ENCODE results near the gene ZFAND6. TPM values are rescaled to one million over a fixed set of nuclear protein-coding genes. Genes with fewer than 3 reads are reported as not detected.

ZFAND6 gene
- total RNA-seq, 1 experiment from 2014 or later: 89.7 TPM

DNA sequence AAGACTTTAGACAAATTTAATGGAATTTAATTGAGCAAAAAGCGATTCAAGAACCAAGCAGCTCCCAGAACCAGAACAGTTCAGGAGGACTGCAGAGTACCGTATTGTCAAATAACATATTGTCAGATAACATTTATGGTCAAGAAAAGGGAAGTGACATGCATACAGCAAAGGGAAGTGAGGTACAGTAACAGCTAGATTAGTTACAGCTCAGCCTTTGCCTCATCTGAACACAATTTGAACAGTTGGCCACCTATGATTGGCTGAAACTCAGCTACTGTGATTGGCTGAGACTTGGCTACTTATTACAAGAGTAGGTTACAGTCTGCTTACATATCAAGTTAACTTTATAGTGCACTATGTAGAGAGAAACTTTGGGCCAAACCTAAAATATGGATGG is 21.9 kb downstream of the ZFAND6 start:
- Histone ChIP-seq H3K79me1 (ENCODE audit: insufficient read depth, low read depth, low read length, poor library complexity, severe bottlenecking) (peaks cover 4% of the 10 kb centered on the region), H4K91ac (ENCODE audit: insufficient read length, low read depth, low read length) (no peak overlapping the region), H3K27me3 (ENCODE audit: insufficient read depth, low read length) (no peaks in the 10 kb centered on the region), H2AK5ac (ENCODE audit: insufficient read length, low read length) (no peak overlapping the region), H2BK15ac (ENCODE audit: low read depth, low read length) (no peak overlapping the region), H3T11ph (ENCODE audit: low read length) (no peak overlapping the region), H2BK120ac (ENCODE audit: low read depth, low read length, poor library complexity, severe bottlenecking) (no peak overlapping the region), H3K56ac (ENCODE audit: insufficient read length, low read depth, low read length) (no peak overlapping the region), H3K4me2 (ENCODE audit: insufficient read depth, insufficient read length, low read length) (no peak overlapping the region), H2BK20ac (ENCODE audit: low read depth, low read length, poor library complexity, severe bottlenecking) (no peak overlapping the region), H4K8ac (replicated peaks; ENCODE audit: insufficient read length, low read depth, low read length) (no peak overlapping the region), H3K18ac (ENCODE audit: insufficient read length, low read depth, low read length) (no peak overlapping the region), H2AFZ (ENCODE audit: low read length) (no peak overlapping the region), H3K9ac (ENCODE audit: extremely low read depth, insufficient read length, low read length) (no peak overlapping the region), H2BK5ac (ENCODE audit: insufficient read length, low read length) (no peak overlapping the region), H3K23me2 (ENCODE audit: insufficient read length, low read depth, low read length, poor library complexity, severe bottlenecking) (no peaks in the 10 kb centered on the region), H3K14ac (ENCODE audit: insufficient read depth, low read length) (no peak overlapping the region), H2BK12ac (ENCODE audit: insufficient read length, low read depth, low read length) (no peak overlapping the region), H3K23ac (ENCODE audit: insufficient read length, low read depth, low read length) (no peak overlapping the region), H3K79me2 (ENCODE audit: insufficient read depth, low read length) (peaks cover 25% of the 10 kb centered on the region; the same call in 1 of the 2 replicates), H4K5ac (ENCODE audit: insufficient read length, low read depth, low read length) (no peak overlapping the region), H4K20me1 (ENCODE audit: control insufficient read depth, insufficient read depth, insufficient read length) (no peaks in the 10 kb centered on the region), H3K4me1 (ENCODE audit: insufficient read depth, low read length) (peaks cover 5% of the 10 kb centered on the region; the same call in 1 of the 2 replicates), H3K27ac (ENCODE audit: insufficient read length, low read depth, low read length) (no peak overlapping the region), H3K9me3 (ENCODE audit: control insufficient read depth, low read depth, low read length) (no peaks in the 10 kb centered on the region), H3K4ac (ENCODE audit: low read depth, low read length) (no peak overlapping the region)
- H3K36me3 Mint-ChIP-seq (ENCODE audit: insufficient read depth in 1 of 3, low read depth in 3 of 3): peaks cover 0 to 4% (median 2%) of the 10 kb centered on the region in 3 experiments; a peak in 5 of 7 replicates
- H3K9me3 Mint-ChIP-seq: no peaks in the 10 kb centered on the region
- TF ChIP-seq CTCF (conservative IDR thresholded peaks at IDR 0.05): no peak
- no CpG with 5 or more reads among the region's 2 CpGs for WGBS (ENCODE audit: extremely low coverage, insufficient read length, low lambda C conversion rate)
- no peak for DNase-seq
- peaks cover 23 to 26% of the 10 kb centered on the region in 2 experiments for H3K4me1 Mint-ChIP-seq
- H3K27ac Mint-ChIP-seq: no peak overlapping the region
- H3K27me3 Mint-ChIP-seq (ENCODE audit: low read depth): no peaks in the 10 kb centered on the region
- no peak overlapping the region for H3K4me3 Mint-ChIP-seq

All from H9 (cell line).